K562 (cell line): ENCODE results near the gene BIRC7.

Source experiments
- MAX ChIP-seq: sonication (generic); formaldehyde crosslinking; IDR thresholded peaks from 2 replicates; pipeline ENCODE4 v1.9.0; 2022; ENCODE audit warnings: mild to moderate bottlenecking, missing genetic modification reagents
- POU5F1 ChIP-seq: fragments of 150-350 bp; IDR thresholded peaks from 2 replicates; pipeline ENCODE4 v1.6.1; 2014; ENCODE audit warnings: borderline replicate concordance, low read length, low read depth, mild to moderate bottlenecking; ENCODE audit not compliant: partially characterized antibody

GRCh38 chr20:63268671-63269439, 33.1 kb downstream of the BIRC7 start:
- no peak for TF ChIP-seq POU5F1
- no peak for TF ChIP-seq MAX (CRISPR knock-in tag)
